HepG2 (cell line): Measurements from ENCODE around the gene TMEM129. TPM values are rescaled to one million over a fixed set of nuclear protein-coding genes. Genes with fewer than 3 reads are reported as not detected.
A peak's percentile ranks its signal among the peaks of the same experiment; 100 is the strongest.

ENCODE experiments used
- CBX1 ChIP-seq: IDR thresholded peaks from one replicate; pipeline ENCODE4 v1.6.1; 2016; ENCODE audit warnings: antibody characterized with exemption, low read depth
- E2F2 ChIP-seq: sonication (generic); formaldehyde crosslinking; IDR thresholded peaks from 2 replicates; pipeline ENCODE4 v1.4.0; 2020; ENCODE audit warnings: missing genetic modification reagents, borderline replicate concordance
- FOXC1 ChIP-seq: sonication (generic); formaldehyde crosslinking; IDR thresholded peaks from 2 replicates; pipeline ENCODE4 v1.8.0; 2022; ENCODE audit warnings: mild to moderate bottlenecking, missing genetic modification reagents, borderline replicate concordance
- JUNB ChIP-seq: sonication (generic); formaldehyde crosslinking; IDR thresholded peaks from 2 replicates; pipeline ENCODE4 v1.8.0; 2022; ENCODE audit warnings: missing genetic modification reagents, mild to moderate bottlenecking, borderline replicate concordance
- KDM3A ChIP-seq: IDR thresholded peaks from 2 replicates; pipeline ENCODE4 v1.6.1; 2018; ENCODE audit warnings: low read depth, missing compliant biosample characterization
- KIAA2018 ChIP-seq: sonication (generic); formaldehyde crosslinking; IDR thresholded peaks from 2 replicates; pipeline ENCODE4 v1.5.0; 2020; ENCODE audit warnings: mild to moderate bottlenecking, missing genetic modification reagents, borderline replicate concordance
- MAX ChIP-seq: IDR thresholded peaks from 2 replicates; pipeline ENCODE4 v1.6.1; 2012; ENCODE audit warnings: inconsistent platforms
- MXI1 ChIP-seq: IDR thresholded peaks from 3 replicates; pipeline ENCODE4 v1.6.1; 2012; ENCODE audit warnings: low read depth, low read length, inconsistent platforms, borderline replicate concordance
- NR2F6 ChIP-seq, 2 experiments: IDR thresholded peaks; 2 replicates each; pipeline ENCODE4 v1.6.1; 2016; ENCODE audit warnings: antibody characterized with exemption in 1 of 2, mild to moderate bottlenecking in 1 of 2
- PCBP1 ChIP-seq: fragments of 200-400 bp; formaldehyde crosslinking; IDR thresholded peaks from 2 replicates; pipeline ENCODE4 v1.6.1; 2017; ENCODE audit warnings: mild to moderate bottlenecking, low read depth, low read length, borderline replicate concordance
- PPARG ChIP-seq: conservative IDR thresholded peaks from 2 replicates; pipeline ENCODE4 v1.6.1; 2016; ENCODE audit warnings: missing biosample characterization, missing genetic modification reagents
- RAD21 ChIP-seq: fragments of 450-650 bp; formaldehyde crosslinking; IDR thresholded peaks from 2 replicates; pipeline ENCODE4 v1.5.0; 2020; ENCODE audit warnings: mild to moderate bottlenecking
- ZBTB8A ChIP-seq: sonication (generic); formaldehyde crosslinking; IDR thresholded peaks from 2 replicates; pipeline ENCODE4 v1.4.0; 2020; ENCODE audit warnings: mild to moderate bottlenecking, low read depth, missing genetic modification reagents, borderline replicate concordance
- ZFP37 ChIP-seq: sonication (generic); formaldehyde crosslinking; IDR thresholded peaks from 2 replicates; pipeline ENCODE4 v1.4.0; 2020; ENCODE audit warnings: missing genetic modification reagents, borderline replicate concordance
- ZMYM2 ChIP-seq: sonication (generic); formaldehyde crosslinking; IDR thresholded peaks from 2 replicates; pipeline ENCODE4 v1.8.0; 2022; ENCODE audit warnings: mild to moderate bottlenecking, missing genetic modification reagents
- ZNF30 ChIP-seq: sonication (generic); formaldehyde crosslinking; IDR thresholded peaks from 2 replicates; pipeline ENCODE4 v1.5.0; 2020; ENCODE audit warnings: mild to moderate bottlenecking, missing genetic modification reagents
- ZNF335 ChIP-seq: sonication (generic); formaldehyde crosslinking; IDR thresholded peaks from 2 replicates; pipeline ENCODE4 v1.4.0; 2020; ENCODE audit warnings: missing genetic modification reagents
- ZNF33B ChIP-seq: sonication (generic); formaldehyde crosslinking; IDR thresholded peaks from 2 replicates; pipeline ENCODE4 v1.5.1; 2020; ENCODE audit warnings: mild to moderate bottlenecking, missing genetic modification reagents
- ZNF563 ChIP-seq: sonication (generic); formaldehyde crosslinking; IDR thresholded peaks from 2 replicates; pipeline ENCODE4 v1.8.0; 2022; ENCODE audit warnings: mild to moderate bottlenecking, moderate library complexity, missing genetic modification reagents
- ZNF672 ChIP-seq: sonication (generic); formaldehyde crosslinking; IDR thresholded peaks from 2 replicates; pipeline ENCODE4 v1.8.1; 2022; ENCODE audit warnings: missing genetic modification reagents
- ZNF724P ChIP-seq: sonication (generic); formaldehyde crosslinking; IDR thresholded peaks from 2 replicates; pipeline ENCODE4 v1.8.0; 2022; ENCODE audit warnings: missing genetic modification reagents, borderline replicate concordance
- polyA plus RNA-seq, 8 experiments: library from polyadenylated mRNA; depleted of rRNA in 3 of 8; stranded (reverse) in 7 of 8; unstranded in 1 of 8; fragments of >200 nt; fragmentation: Illumina TruSeq in 4 of 8; extraction: Trizol in 4 of 8; gene quantifications; 2 replicates each; pipeline versions ENCODE4 v1.2.1 to v1.2.3, GENCODE V29; 2011 to 2016; ENCODE audit warnings: low read depth in 4 of 8, missing spikeins in 1 of 8, mixed read lengths in 1 of 8; ENCODE audit not compliant: insufficient read depth in 1 of 8
- total RNA-seq, 5 experiments: library from RNA; depleted of rRNA; stranded (reverse); fragments of >200 nt; fragmentation: Illumina TruSeq; extraction: Trizol; gene quantifications; 2 replicates each; pipeline ENCODE4 v1.2.3, GENCODE V29; 2016; ENCODE audit warnings: low read depth in 1 of 5

Gene TMEM129
- total and polyA plus RNA-seq, 2 of the 13 experiments (the other 11 are each of a cell fraction or from before 2014, with no cell fraction given), result 19.0 to 25.8 TPM

GRCh38 chr4:1752284-1753041, 31.3 kb upstream of the TMEM129 start (continued):
- TF ChIP-seq JUNB (CRISPR knock-in tag) (no peak), E2F2 (CRISPR knock-in tag) (no peak), CBX1 (no peak), ZNF33B (CRISPR knock-in tag) (no peak), MAX (no peak), RAD21 (CRISPR knock-in tag) (no peak), ZNF30 (no peak), ZNF724P (CRISPR knock-in tag) (0 out of 2 replicates have a peak, but pooled peaks have one; percentile 68), PCBP1 (0 out of 2 replicates have a peak, but pooled peaks have one; percentile 19), ZFP37 (CRISPR knock-in tag) (no peak), ZMYM2 (CRISPR knock-in tag) (no peak), ZNF672 (CRISPR knock-in tag) (no peak), KIAA2018 (CRISPR knock-in tag) (0 out of 2 replicates have a peak, but pooled peaks have one; percentile 45), ZBTB8A (CRISPR knock-in tag) (no peak), MXI1 (no peak), PPARG (CRISPR knock-in tag) (0 out of 2 replicates have a peak, but pooled peaks have one; percentile 18), ZNF335 (CRISPR knock-in tag) (peak; percentile 70; the same call in 1 of the 2 replicates), FOXC1 (no peak; the same call in 1 of the 2 replicates), NR2F6 (IDR thresholded peaks at IDR 0.05) (peak; percentile 58), NR2F6 (CRISPR knock-in tag; IDR thresholded peaks at IDR 0.05) (peak; percentile 85), KDM3A (CRISPR knock-in tag) (0 out of 2 replicates have a peak, but pooled peaks have one; percentile 76), ZNF563 (CRISPR knock-in tag) (no peak; the same call in 1 of the 2 replicates)
